Mammary epithelial cell (primary cell): Measurements from ENCODE around the gene ZNF417.

Source experiments
- CTCF ChIP-seq, 2 donors: IDR thresholded peaks in 1 of 2; conservative IDR thresholded peaks in 1 of 2; 2 replicates each; pipeline ENCODE4 v1.5.1; 2011 to 2012; ENCODE audit warnings: inconsistent platforms in 2 of 2, low read length in 2 of 2, mild to moderate bottlenecking in 2 of 2, control low read depth in 1 of 2, low read depth in 1 of 2; ENCODE audit not compliant: insufficient read depth in 1 of 2; ENCODE audit errors: extremely low read depth in 1 of 2
- EZH2 ChIP-seq: IDR thresholded peaks from 2 replicates; pipeline ENCODE4 v1.6.1; 2012; ENCODE audit warnings: low read length, inconsistent platforms, borderline replicate concordance

- TF ChIP-seq CTCF (conservative IDR thresholded peaks at IDR 0.05 in 1 of 2, IDR thresholded peaks at IDR 0.05 in 1 of 2; ENCODE audit: extremely low read depth in 1 of 2, insufficient read depth in 1 of 2, low read depth in 1 of 2, low read length in 2 of 2) (no peak), EZH2 (no peak)
These were observed 16.1 kb downstream of the ZNF417 start for GRCh38 chr19:57900311-57900710.
